Smooth muscle cell (in vitro differentiated cells): Measurements from ENCODE around the gene ADPRH. TPM values are rescaled to one million over a fixed set of nuclear protein-coding genes. Genes with fewer than 3 reads are reported as not detected.
"Not testable (repeated sequence)": the region's sequence is repeated elsewhere in the genome, so short reads cannot be mapped to it uniquely, and the experiment has no call there.

Experiments
- DNase-seq: peaks from one replicate; lab custom pipeline; 2025; ENCODE audit not compliant: unreplicated experiment; lab: John Stamatoyannopoulos, UW
- H2AFZ ChIP-seq: fragments of 200-600 bp; sonication (generic); 2 replicates; pipeline ENCODE4 v1.6.0; 2016; ENCODE audit warnings: antibody characterized with exemption, low read depth, mild to moderate bottlenecking
- H3F3A ChIP-seq: fragments of 200-600 bp; sonication (generic); 2 replicates; pipeline ENCODE4 v1.6.0; 2017; ENCODE audit warnings: antibody characterized with exemption, low read depth
- H3K27ac ChIP-seq: fragments of 200-600 bp; sonication (generic); 2 replicates; pipeline ENCODE4 v1.5.1; 2016; ENCODE audit warnings: low read depth, mild to moderate bottlenecking
- H3K27me3 ChIP-seq: fragments of 200-600 bp; sonication (generic); 2 replicates; pipeline ENCODE4 v1.6.1; 2016; ENCODE audit warnings: low read depth, mild to moderate bottlenecking
- H3K36me3 ChIP-seq: fragments of 200-600 bp; sonication (generic); 2 replicates; pipeline ENCODE4 v1.5.1; 2016; ENCODE audit warnings: low read depth
- H3K4me1 ChIP-seq: fragments of 200-600 bp; sonication (generic); 2 replicates; pipeline ENCODE4 v1.5.1; 2016; ENCODE audit warnings: low read depth
- H3K4me2 ChIP-seq: fragments of 200-600 bp; sonication (generic); 2 replicates; pipeline ENCODE4 v1.6.0; 2016; ENCODE audit warnings: mild to moderate bottlenecking
- H3K4me3 ChIP-seq: fragments of 200-600 bp; sonication (generic); 2 replicates; pipeline ENCODE4 v1.5.1; 2016; ENCODE audit warnings: mild to moderate bottlenecking
- H3K79me2 ChIP-seq: fragments of 200-600 bp; sonication (generic); 2 replicates; pipeline ENCODE4 v1.6.0; 2016; ENCODE audit warnings: low read depth, mild to moderate bottlenecking
- H3K9ac ChIP-seq: fragments of 200-600 bp; sonication (generic); 2 replicates; pipeline ENCODE4 v1.6.0; 2016; ENCODE audit warnings: low read depth
- H3K9me3 ChIP-seq: fragments of 200-600 bp; sonication (generic); replicated peaks from 2 replicates; pipeline ENCODE4 v1.5.1; 2016; ENCODE audit warnings: low read depth
- H4K20me1 ChIP-seq: fragments of 200-600 bp; sonication (generic); 2 replicates; pipeline ENCODE4 v1.6.0; 2016; ENCODE audit warnings: low read depth
- WGBS: methylation state at CpG from one replicate; pipeline ENCODE4 v1.1.7; 2016; ENCODE audit warnings: low lambda C conversion rate; 5-methylcytosine and 5-hydroxymethylcytosine counted together
- polyA plus RNA-seq: library from polyadenylated mRNA; unstranded; fragments of >200 nt; fragmentation: Nextera tagmentation; extraction: Ambion mirVana; gene quantifications from 2 replicates; pipeline ENCODE4 v1.2.1, GENCODE V29; 2016
- total RNA-seq: library from RNA; depleted of rRNA; stranded (reverse); fragments of >200 nt; gene quantifications from 2 replicates; pipeline ENCODE4 v1.2.3, GENCODE V29; 2014
- TF ChIP-seq, protein P1 (sequence below): fragments of 200-600 bp; sonication (generic); IDR thresholded peaks from 2 replicates; pipeline ENCODE4 v1.5.1; 2017; ENCODE audit warnings: borderline replicate concordance, mild to moderate bottlenecking, antibody characterized with exemption; ENCODE audit not compliant: insufficient read depth, poor library complexity, severe bottlenecking

Gene ADPRH
- total and polyA plus RNA-seq, 2 experiments from 2014 or later, result 1.3 to 2.9 TPM

DNA sequence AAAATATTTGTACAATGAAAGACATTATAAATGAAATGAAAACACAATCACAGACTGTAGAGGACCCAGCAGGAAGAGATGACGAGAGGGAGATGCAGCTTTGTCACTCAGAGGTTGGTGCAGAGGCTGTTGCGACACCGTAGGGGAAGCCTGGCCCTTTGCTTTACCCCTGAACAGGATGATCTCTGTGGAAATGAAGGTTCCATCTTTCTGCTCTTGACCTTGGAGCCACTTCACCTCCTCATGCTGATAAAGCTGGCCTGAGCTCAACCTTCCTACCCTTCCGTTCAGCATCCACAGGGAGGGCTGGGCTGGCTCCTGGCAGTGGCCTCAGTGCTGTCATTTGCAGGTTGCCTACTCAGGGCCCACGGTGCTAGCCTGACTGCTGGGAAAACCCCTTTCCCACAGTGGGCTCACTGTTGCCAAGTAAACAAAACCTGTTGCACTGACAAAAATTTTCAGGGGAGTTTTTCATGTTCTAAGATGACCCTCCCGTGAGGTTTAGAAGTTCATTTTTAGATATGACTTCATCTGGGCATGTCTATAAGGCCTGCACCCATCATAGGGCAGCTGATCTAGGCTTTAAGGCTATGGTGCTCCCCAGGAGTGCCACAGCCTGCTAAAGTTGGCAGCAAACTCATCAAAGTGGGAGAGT, 16.9 kb upstream of the ADPRH start:
- 89% methylated on average over 6 of the region's 6 CpGs for WGBS
- H3F3A ChIP-seq, result no peaks in the 10 kb centered on the region
- no peak overlapping the region for H2AFZ ChIP-seq
- no peak overlapping the region for H3K9ac ChIP-seq
- no peaks in the 10 kb centered on the region for H4K20me1 ChIP-seq
- no peak overlapping the region for H3K4me2 ChIP-seq
- no peaks in the 10 kb centered on the region for H3K4me1 ChIP-seq
- no peak for DNase-seq
- no peak overlapping the region for H3K27ac ChIP-seq
- H3K9me3 ChIP-seq, result no peaks in the 10 kb centered on the region
- H3K36me3 ChIP-seq, result no peaks in the 10 kb centered on the region
- no peaks in the 10 kb centered on the region for H3K27me3 ChIP-seq
- H3K4me3 ChIP-seq, result no peak overlapping the region
- H3K79me2 ChIP-seq, result no peaks in the 10 kb centered on the region
- TF ChIP-seq, protein P1, sequence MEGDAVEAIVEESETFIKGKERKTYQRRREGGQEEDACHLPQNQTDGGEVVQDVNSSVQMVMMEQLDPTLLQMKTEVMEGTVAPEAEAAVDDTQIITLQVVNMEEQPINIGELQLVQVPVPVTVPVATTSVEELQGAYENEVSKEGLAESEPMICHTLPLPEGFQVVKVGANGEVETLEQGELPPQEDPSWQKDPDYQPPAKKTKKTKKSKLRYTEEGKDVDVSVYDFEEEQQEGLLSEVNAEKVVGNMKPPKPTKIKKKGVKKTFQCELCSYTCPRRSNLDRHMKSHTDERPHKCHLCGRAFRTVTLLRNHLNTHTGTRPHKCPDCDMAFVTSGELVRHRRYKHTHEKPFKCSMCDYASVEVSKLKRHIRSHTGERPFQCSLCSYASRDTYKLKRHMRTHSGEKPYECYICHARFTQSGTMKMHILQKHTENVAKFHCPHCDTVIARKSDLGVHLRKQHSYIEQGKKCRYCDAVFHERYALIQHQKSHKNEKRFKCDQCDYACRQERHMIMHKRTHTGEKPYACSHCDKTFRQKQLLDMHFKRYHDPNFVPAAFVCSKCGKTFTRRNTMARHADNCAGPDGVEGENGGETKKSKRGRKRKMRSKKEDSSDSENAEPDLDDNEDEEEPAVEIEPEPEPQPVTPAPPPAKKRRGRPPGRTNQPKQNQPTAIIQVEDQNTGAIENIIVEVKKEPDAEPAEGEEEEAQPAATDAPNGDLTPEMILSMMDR, result no peak

DNA sequence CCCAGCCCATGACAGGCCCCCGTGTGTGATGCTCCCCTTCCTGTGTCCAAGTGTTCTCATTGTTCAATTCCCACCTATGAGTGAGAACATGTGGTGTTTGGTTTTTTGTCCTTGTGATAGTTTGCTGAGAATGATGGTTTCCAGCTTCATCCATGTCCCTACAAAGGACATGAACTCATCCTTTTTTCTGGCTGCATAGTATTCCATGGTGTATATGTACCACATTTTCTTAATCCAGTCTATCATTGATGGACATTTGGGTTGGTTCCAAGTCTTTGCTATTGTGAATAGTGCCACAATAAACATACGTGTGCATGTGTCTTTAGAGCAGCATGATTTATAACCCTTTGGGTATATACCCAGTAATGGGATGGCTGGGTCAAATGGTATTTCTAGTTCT, 16.0 kb upstream of the ADPRH start:
- not testable (repeated sequence) for H3F3A ChIP-seq, H3K27ac ChIP-seq, DNase-seq, H3K9me3 ChIP-seq, H3K4me2 ChIP-seq, H3K36me3 ChIP-seq, H2AFZ ChIP-seq, H3K4me3 ChIP-seq, H4K20me1 ChIP-seq, H3K9ac ChIP-seq, H3K4me1 ChIP-seq, H3K79me2 ChIP-seq, H3K27me3 ChIP-seq
- 91% methylated on average over 1 of the region's 2 CpGs for WGBS

DNA sequence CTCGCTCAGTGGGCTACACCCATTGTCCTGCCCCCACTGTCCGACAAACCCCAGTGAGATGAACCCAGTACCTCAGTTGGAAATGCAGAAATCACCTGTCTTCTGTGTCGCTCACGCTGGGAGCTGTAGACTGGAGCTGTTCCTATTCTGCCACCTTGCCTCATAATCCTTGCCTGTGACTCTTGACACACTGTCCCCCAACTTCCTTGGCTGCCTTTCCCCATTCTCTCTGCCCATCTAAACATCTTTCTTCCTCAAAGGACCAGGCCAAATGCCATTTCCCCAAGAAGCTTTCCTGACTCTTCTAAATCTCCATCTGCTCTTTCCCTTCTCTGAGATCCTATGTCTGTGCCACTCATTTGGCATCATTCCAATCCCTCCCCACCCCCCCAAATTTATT, 10.1 kb upstream of the ADPRH start:
- Histone ChIP-seq H3K36me3 (no peaks in the 10 kb centered on the region), H3K27ac (no peak overlapping the region), H3K4me2 (no peak overlapping the region), H3K9me3 (no peaks in the 10 kb centered on the region), H4K20me1 (no peaks in the 10 kb centered on the region), H3K27me3 (no peaks in the 10 kb centered on the region), H3K9ac (no peak overlapping the region), H2AFZ (no peak overlapping the region), H3F3A (no peaks in the 10 kb centered on the region), H3K4me3 (no peak overlapping the region), H3K4me1 (no peaks in the 10 kb centered on the region), H3K79me2 (no peaks in the 10 kb centered on the region)
- TF ChIP-seq, protein P1, result no peak
- no peak for DNase-seq
- 98% methylated on average over 4 of the region's 4 CpGs for WGBS

DNA sequence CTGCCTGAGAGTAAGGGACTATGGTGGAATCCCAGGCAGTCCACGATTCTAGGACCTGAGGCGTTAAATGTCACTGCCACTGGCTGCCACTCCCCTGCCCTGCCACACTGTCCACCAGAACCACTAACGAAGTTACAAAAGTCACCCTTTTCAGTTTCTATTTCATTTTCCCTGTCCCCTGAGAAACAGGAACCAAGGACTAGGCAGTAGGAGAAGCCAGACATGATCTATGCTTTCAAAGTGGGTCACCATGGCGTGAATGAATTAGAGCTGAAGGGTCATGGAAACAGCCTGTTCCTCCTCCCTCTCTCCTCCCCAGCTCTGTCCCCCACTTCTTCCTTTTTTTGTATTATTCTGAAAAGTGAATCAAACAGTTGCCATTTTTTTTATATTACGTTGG, 9.1 kb upstream of the ADPRH start:
- no peaks in the 10 kb centered on the region for H3K4me1 ChIP-seq
- H3K27me3 ChIP-seq, result no peaks in the 10 kb centered on the region
- WGBS, result 94% methylated on average over 5 of the region's 5 CpGs
- H4K20me1 ChIP-seq, result no peaks in the 10 kb centered on the region
- H3K36me3 ChIP-seq, result no peaks in the 10 kb centered on the region
- TF ChIP-seq, protein P1, result no peak
- H3K4me2 ChIP-seq, result no peak overlapping the region
- H3K79me2 ChIP-seq, result no peaks in the 10 kb centered on the region
- H3K9ac ChIP-seq, result no peak overlapping the region
- no peaks in the 10 kb centered on the region for H3F3A ChIP-seq
- H3K9me3 ChIP-seq, result no peaks in the 10 kb centered on the region
- DNase-seq, result no peak
- no peak overlapping the region for H3K4me3 ChIP-seq
- no peak overlapping the region for H2AFZ ChIP-seq
- H3K27ac ChIP-seq, result no peak overlapping the region
